GM12878 (cell line): ENCODE measurements around the gene CFP.

Source experiments
- DPF2 ChIP-seq: fragments of 450-650 bp; IDR thresholded peaks from 2 replicates; pipeline ENCODE4 v1.6.1; 2017; ENCODE audit warnings: mild to moderate bottlenecking
- EZH2 ChIP-seq: IDR thresholded peaks from 2 replicates; pipeline ENCODE4 v1.6.1; 2012; ENCODE audit warnings: low read depth, mild to moderate bottlenecking, control low read depth, inconsistent platforms, low read length, borderline replicate concordance; ENCODE audit not compliant: control insufficient read depth
- GABPA ChIP-seq: IDR thresholded peaks from 2 replicates; pipeline ENCODE4 v1.6.1; 2014; ENCODE audit warnings: antibody characterized with exemption, low read depth, mild to moderate bottlenecking, inconsistent platforms
- IKZF1 ChIP-seq: fragments of 450-650 bp; conservative IDR thresholded peaks from 2 replicates; pipeline ENCODE4 v1.6.1; 2017; ENCODE audit warnings: antibody characterized with exemption, mild to moderate bottlenecking
- NBN ChIP-seq: fragments of 450-650 bp; IDR thresholded peaks from 2 replicates; pipeline ENCODE4 v1.6.1; 2016
- NRF1 ChIP-seq: conservative IDR thresholded peaks from 2 replicates; pipeline ENCODE4 v1.6.1; 2011; ENCODE audit warnings: mild to moderate bottlenecking, low read depth, low read length, improper control_type of control experiment
- POLR2A ChIP-seq: IDR thresholded peaks from 2 replicates; pipeline ENCODE4 v1.6.1; 2011; ENCODE audit warnings: low read depth, mild to moderate bottlenecking, low read length
- RAD21 ChIP-seq: IDR thresholded peaks from 2 replicates; pipeline ENCODE4 v1.6.1; 2011; ENCODE audit warnings: mild to moderate bottlenecking, low read depth, low read length, moderate library complexity; ENCODE audit not compliant: insufficient read depth
- TCF12 ChIP-seq: IDR thresholded peaks from 2 replicates; pipeline ENCODE4 v1.6.1; 2011; ENCODE audit warnings: low read depth, mild to moderate bottlenecking, low read length
- TF ChIP-seq, protein P1 (sequence below), 3 experiments: IDR thresholded peaks in 2 of 3; conservative IDR thresholded peaks in 1 of 3; 2 replicates each; pipeline ENCODE4 v1.5.1; 2011; ENCODE audit warnings: low read depth in 3 of 3, low read length in 3 of 3, mild to moderate bottlenecking in 3 of 3, control low read depth in 2 of 3, moderate library complexity in 2 of 3, inconsistent platforms in 1 of 3, mixed read lengths in 1 of 3; ENCODE audit not compliant: control insufficient read depth in 2 of 3, insufficient read depth in 1 of 3; ENCODE audit errors: extremely low read depth in 1 of 3
- TF ChIP-seq, protein P2 (sequence below): IDR thresholded peaks from 2 replicates; pipeline ENCODE4 v1.6.1; 2012; ENCODE audit warnings: low read depth, low read length, improper control_type of control experiment

DNA sequence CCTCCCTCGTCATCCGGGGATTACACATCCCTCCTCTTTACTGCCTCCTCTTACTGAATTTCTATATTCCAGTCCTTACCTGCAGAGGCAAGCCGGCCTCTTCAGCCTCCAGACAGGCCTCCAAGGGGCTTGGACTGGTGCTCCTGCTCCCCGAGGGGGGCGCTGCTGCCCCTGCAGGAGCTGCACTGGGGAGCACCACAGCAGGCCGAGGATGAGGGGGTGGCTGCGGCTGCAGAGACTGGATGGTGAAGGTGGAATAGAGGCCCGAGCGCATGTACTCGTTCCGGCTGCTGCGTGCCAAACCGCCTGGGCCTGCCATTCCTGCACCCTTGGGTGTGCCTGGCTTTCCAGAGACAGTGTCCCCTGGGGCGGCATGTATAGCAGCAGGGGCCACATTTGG, 9.1 kb upstream of the CFP start:
- no peak for TF ChIP-seq IKZF1
- TF ChIP-seq, protein P1, sequence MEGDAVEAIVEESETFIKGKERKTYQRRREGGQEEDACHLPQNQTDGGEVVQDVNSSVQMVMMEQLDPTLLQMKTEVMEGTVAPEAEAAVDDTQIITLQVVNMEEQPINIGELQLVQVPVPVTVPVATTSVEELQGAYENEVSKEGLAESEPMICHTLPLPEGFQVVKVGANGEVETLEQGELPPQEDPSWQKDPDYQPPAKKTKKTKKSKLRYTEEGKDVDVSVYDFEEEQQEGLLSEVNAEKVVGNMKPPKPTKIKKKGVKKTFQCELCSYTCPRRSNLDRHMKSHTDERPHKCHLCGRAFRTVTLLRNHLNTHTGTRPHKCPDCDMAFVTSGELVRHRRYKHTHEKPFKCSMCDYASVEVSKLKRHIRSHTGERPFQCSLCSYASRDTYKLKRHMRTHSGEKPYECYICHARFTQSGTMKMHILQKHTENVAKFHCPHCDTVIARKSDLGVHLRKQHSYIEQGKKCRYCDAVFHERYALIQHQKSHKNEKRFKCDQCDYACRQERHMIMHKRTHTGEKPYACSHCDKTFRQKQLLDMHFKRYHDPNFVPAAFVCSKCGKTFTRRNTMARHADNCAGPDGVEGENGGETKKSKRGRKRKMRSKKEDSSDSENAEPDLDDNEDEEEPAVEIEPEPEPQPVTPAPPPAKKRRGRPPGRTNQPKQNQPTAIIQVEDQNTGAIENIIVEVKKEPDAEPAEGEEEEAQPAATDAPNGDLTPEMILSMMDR (IDR thresholded peaks at IDR 0.05 in 2 of 3, conservative IDR thresholded peaks at IDR 0.05 in 1 of 3; ENCODE audit: control insufficient read depth in 2 of 3, extremely low read depth in 1 of 3, insufficient read depth in 1 of 3, low read depth in 3 of 3, low read length in 3 of 3), result no peak
- TF ChIP-seq, protein P2, sequence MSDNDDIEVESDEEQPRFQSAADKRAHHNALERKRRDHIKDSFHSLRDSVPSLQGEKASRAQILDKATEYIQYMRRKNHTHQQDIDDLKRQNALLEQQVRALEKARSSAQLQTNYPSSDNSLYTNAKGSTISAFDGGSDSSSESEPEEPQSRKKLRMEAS, result no peak
- no peak for TF ChIP-seq POLR2A
- TF ChIP-seq RAD21, result no peak
- no peak for TF ChIP-seq NBN
- no peak for TF ChIP-seq TCF12
- no peak for TF ChIP-seq DPF2
- no peak for TF ChIP-seq EZH2
- TF ChIP-seq NRF1, result no peak
- TF ChIP-seq GABPA, result no peak
